ENCODE measurements around the gene LCE4A.

DNA sequence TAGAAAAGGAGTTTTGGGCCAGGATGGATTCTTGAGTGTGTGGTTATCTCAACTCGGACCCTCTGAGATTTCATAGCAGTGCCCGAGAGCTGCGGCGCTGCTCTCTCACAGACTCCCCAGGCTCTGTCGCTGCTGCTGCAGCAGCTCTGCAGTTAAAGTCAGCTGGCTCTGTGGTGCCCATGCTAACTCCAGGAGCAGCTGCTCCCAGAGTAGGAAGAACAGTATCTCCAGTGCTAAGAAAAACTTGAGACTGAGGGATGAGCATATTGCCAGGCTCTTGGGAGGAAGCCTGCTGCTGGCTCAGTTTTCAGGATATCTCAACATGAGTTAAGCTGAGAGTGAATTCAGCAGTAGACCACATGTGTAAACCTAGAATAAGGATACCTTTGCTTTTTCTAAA is 40.3 kb upstream of the LCE4A start:
- TF ChIP-seq, protein P1, sequence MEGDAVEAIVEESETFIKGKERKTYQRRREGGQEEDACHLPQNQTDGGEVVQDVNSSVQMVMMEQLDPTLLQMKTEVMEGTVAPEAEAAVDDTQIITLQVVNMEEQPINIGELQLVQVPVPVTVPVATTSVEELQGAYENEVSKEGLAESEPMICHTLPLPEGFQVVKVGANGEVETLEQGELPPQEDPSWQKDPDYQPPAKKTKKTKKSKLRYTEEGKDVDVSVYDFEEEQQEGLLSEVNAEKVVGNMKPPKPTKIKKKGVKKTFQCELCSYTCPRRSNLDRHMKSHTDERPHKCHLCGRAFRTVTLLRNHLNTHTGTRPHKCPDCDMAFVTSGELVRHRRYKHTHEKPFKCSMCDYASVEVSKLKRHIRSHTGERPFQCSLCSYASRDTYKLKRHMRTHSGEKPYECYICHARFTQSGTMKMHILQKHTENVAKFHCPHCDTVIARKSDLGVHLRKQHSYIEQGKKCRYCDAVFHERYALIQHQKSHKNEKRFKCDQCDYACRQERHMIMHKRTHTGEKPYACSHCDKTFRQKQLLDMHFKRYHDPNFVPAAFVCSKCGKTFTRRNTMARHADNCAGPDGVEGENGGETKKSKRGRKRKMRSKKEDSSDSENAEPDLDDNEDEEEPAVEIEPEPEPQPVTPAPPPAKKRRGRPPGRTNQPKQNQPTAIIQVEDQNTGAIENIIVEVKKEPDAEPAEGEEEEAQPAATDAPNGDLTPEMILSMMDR (IDR thresholded peaks at IDR 0.05), result no peak
- TF ChIP-seq POLR2A (IDR thresholded peaks at IDR 0.05), result no peak
- TF ChIP-seq EP300 (IDR thresholded peaks at IDR 0.05), result no peak

All from tibial nerve (tissue), 4 donors.